GM23338 (cell line): Measurements from ENCODE around the gene MCRIP1. TPM values are rescaled to one million over a fixed set of nuclear protein-coding genes. Genes with fewer than 3 reads are reported as not detected.
A peak's percentile ranks its signal among the peaks of the same experiment; 100 is the strongest.

Source experiments
- ATAC-seq: fragments of 200-7000 bp; cut with Tn5 transposase; 3 replicates; pipeline ENCODE4 v1.9.1; 2020
- DNase-seq: peaks from one replicate; pipeline ENCODE4 v3.0.0-alpha.2; 2015; ENCODE audit warnings: low spot score
- H2AFZ ChIP-seq: fragments of 200-600 bp; sonication (generic); 2 replicates; pipeline ENCODE4 v1.8.0; 2016; ENCODE audit warnings: antibody characterized with exemption, mild to moderate bottlenecking, moderate library complexity
- H3F3A ChIP-seq: fragments of 200-600 bp; sonication (generic); replicated peaks from 2 replicates; pipeline ENCODE4 v1.8.0; 2017; ENCODE audit warnings: antibody characterized with exemption, mixed run types, low read depth
- H3K27ac ChIP-seq: fragments of 200-600 bp; sonication (generic); 2 replicates; pipeline ENCODE4 v1.6.1; 2016; ENCODE audit warnings: low read depth
- H3K27me3 ChIP-seq: fragments of 200-600 bp; sonication (generic); 2 replicates; pipeline ENCODE4 v1.8.0; 2016; ENCODE audit warnings: mild to moderate bottlenecking, mixed run types, moderate library complexity; ENCODE audit not compliant: insufficient read depth
- H3K36me3 ChIP-seq: fragments of 200-600 bp; sonication (generic); 2 replicates; pipeline ENCODE4 v1.8.0; 2016; ENCODE audit warnings: mild to moderate bottlenecking; ENCODE audit not compliant: insufficient read depth
- H3K4me1 ChIP-seq: fragments of 200-600 bp; sonication (generic); 2 replicates; pipeline ENCODE4 v1.8.0; 2016; ENCODE audit warnings: mild to moderate bottlenecking, moderate library complexity; ENCODE audit not compliant: insufficient read depth
- H3K4me2 ChIP-seq: fragments of 200-600 bp; sonication (generic); 2 replicates; pipeline ENCODE4 v1.7.1; 2017; ENCODE audit warnings: mixed run types
- H3K4me3 ChIP-seq: fragments of 200-600 bp; sonication (generic); 2 replicates; pipeline ENCODE4 v1.6.1; 2016; ENCODE audit warnings: mixed run types
- H3K79me2 ChIP-seq: fragments of 200-600 bp; sonication (generic); replicated peaks from 2 replicates; pipeline ENCODE4 v1.8.0; 2017; ENCODE audit warnings: mild to moderate bottlenecking; ENCODE audit not compliant: insufficient read depth
- H3K9me2 ChIP-seq: fragments of 200-600 bp; sonication (generic); 2 replicates; pipeline ENCODE4 v1.8.0; 2017; ENCODE audit not compliant: insufficient read depth
- H4K20me1 ChIP-seq: fragments of 200-600 bp; sonication (generic); replicated peaks from 2 replicates; pipeline ENCODE4 v1.8.0; 2017; ENCODE audit warnings: mild to moderate bottlenecking; ENCODE audit not compliant: insufficient read depth
- H3K27ac Mint-ChIP-seq: 2 replicates; pipeline ENCODE4 v1.8.0; 2020; ENCODE audit warnings: inconsistent platforms, mild to moderate bottlenecking, moderate library complexity, mixed read lengths
- H3K27me3 Mint-ChIP-seq: 3 replicates; pipeline ENCODE4 v1.8.0; 2022; ENCODE audit warnings: low read depth, mild to moderate bottlenecking, moderate library complexity, mixed read lengths, inconsistent platforms; ENCODE audit not compliant: insufficient read depth, poor library complexity
- H3K36me3 Mint-ChIP-seq: 3 replicates; pipeline ENCODE4 v1.8.0; 2021; ENCODE audit warnings: low read depth, mild to moderate bottlenecking, inconsistent platforms, moderate library complexity, mixed read lengths
- H3K4me1 Mint-ChIP-seq: 3 replicates; pipeline ENCODE4 v1.8.0; 2020; ENCODE audit warnings: mild to moderate bottlenecking, inconsistent platforms, mixed read lengths
- H3K4me3 Mint-ChIP-seq: 3 replicates; pipeline ENCODE4 v1.8.0; 2021; ENCODE audit warnings: moderate library complexity, mild to moderate bottlenecking, inconsistent platforms, mixed read lengths
- H3K9me3 Mint-ChIP-seq: 3 replicates; pipeline ENCODE4 v1.8.0; 2020; ENCODE audit warnings: moderate library complexity, mild to moderate bottlenecking, inconsistent platforms, mixed read lengths
- CTCF ChIP-seq, 2 experiments: fragments of 200-600 bp in 1 of 2; sonication (generic) in 1 of 2; conservative IDR thresholded peaks; 2 replicates each; pipeline versions ENCODE4 v1.5.1 to v1.6.1; 2016 to 2017; ENCODE audit warnings: antibody characterized with exemption in 2 of 2, low read depth in 2 of 2, mild to moderate bottlenecking in 2 of 2, moderate library complexity in 1 of 2
- EZH2 ChIP-seq: fragments of 200-600 bp; sonication (generic); IDR thresholded peaks from one replicate; pipeline ENCODE4 v1.8.0; 2017; ENCODE audit warnings: antibody characterized with exemption, mild to moderate bottlenecking, low read depth; ENCODE audit not compliant: unreplicated experiment
- EZH2phosphoT487 ChIP-seq: fragments of 200-600 bp; sonication (generic); IDR thresholded peaks from one replicate; pipeline ENCODE4 v1.8.1; 2018; ENCODE audit warnings: antibody characterized with exemption; ENCODE audit not compliant: unreplicated experiment
- JUNB ChIP-seq: IDR thresholded peaks from one replicate; pipeline ENCODE4 v1.6.1; 2016; ENCODE audit warnings: antibody characterized with exemption; ENCODE audit not compliant: unreplicated experiment
- NANOG ChIP-seq: IDR thresholded peaks from 2 replicates; pipeline ENCODE4 v1.6.1; 2016; ENCODE audit warnings: antibody characterized with exemption, borderline replicate concordance
- POLR2AphosphoS5 ChIP-seq: IDR thresholded peaks from 2 replicates; pipeline ENCODE4 v1.6.1; 2016; ENCODE audit warnings: antibody characterized with exemption, low read depth
- ZNF114 ChIP-seq: fragments of 250-450 bp; sonication (Bioruptor Pico); IDR thresholded peaks from 2 replicates; pipeline ENCODE4 v1.5.0; 2020; ENCODE audit warnings: mild to moderate bottlenecking, moderate library complexity
- ZNF462 ChIP-seq: fragments of 250-450 bp; sonication (Bioruptor Pico); IDR thresholded peaks from 2 replicates; pipeline ENCODE4 v1.5.0; 2020; ENCODE audit warnings: mild to moderate bottlenecking, moderate library complexity
- polyA plus RNA-seq: library from polyadenylated mRNA; unstranded; fragments of >200 nt; fragmentation: Nextera tagmentation; extraction: Ambion mirVana; gene quantifications from 2 replicates; pipeline ENCODE4 v1.2.1, GENCODE V29; 2016
- total RNA-seq: library from RNA; depleted of rRNA; stranded (reverse); fragments of >200 nt; shearing (Covaris generic); gene quantifications from 2 replicates; pipeline ENCODE4 v1.2.3, GENCODE V29; 2014

The MCRIP1 gene
- total and polyA plus RNA-seq, 2 experiments from 2014 or later, result 85.2 to 101 TPM

GRCh38 chr17:81859906-81860755 lies 27.0 kb upstream of the MCRIP1 start, which contains the start of gene P4HB:
Gene P4HB (minus strand): TSS chr17:81860535. CDS start chr17:81860471, 64 bp downstream.
- Histone ChIP-seq H3K4me1 (peaks cover 13% of the 10 kb centered on the region), H3K4me2 (peak within 1 kb of the TSS; percentile 97), H2AFZ (no peak within 1 kb of the TSS), H3K9me2 (no peaks in the 10 kb centered on the region), H3K27ac (peak within 1 kb of the TSS; percentile 86), H3K27me3 (no peaks in the 10 kb centered on the region), H3K79me2 (peaks cover 72% of the 10 kb centered on the region), H4K20me1 (peaks cover 35% of the 10 kb centered on the region), H3F3A (peaks cover 45% of the 10 kb centered on the region), H3K4me3 (peak within 1 kb of the TSS; percentile 94), H3K36me3 (peaks cover 5% of the 10 kb centered on the region; the same call in 1 of the 2 replicates)
- peak within 1 kb of the TSS; percentile 98 for H3K27ac Mint-ChIP-seq
- H3K9me3 Mint-ChIP-seq, result peaks cover 2% of the 10 kb centered on the region; the same call in 1 of the 3 replicates
- peaks cover 14% of the 10 kb centered on the region for H3K4me1 Mint-ChIP-seq
- peaks cover 57% of the 10 kb centered on the region for H3K36me3 Mint-ChIP-seq
- ATAC-seq, result no peak; the same call in 2 of the 3 replicates
- TF ChIP-seq POLR2AphosphoS5, result peak; percentile 83
- TF ChIP-seq EZH2, result no peak
- DNase-seq, result no peak
- peaks cover 24% of the 10 kb centered on the region for H3K27me3 Mint-ChIP-seq
- H3K4me3 Mint-ChIP-seq, result peak within 1 kb of the TSS; percentile 95

- no peak for ATAC-seq
- peaks cover 62% of the 10 kb centered on the region for H3K36me3 Mint-ChIP-seq
- H4K20me1 ChIP-seq, result peaks cover 34% of the 10 kb centered on the region
- no peak for TF ChIP-seq EZH2phosphoT487
- TF ChIP-seq JUNB, result no peak
- TF ChIP-seq EZH2, result no peak
- no peak for TF ChIP-seq CTCF (conservative IDR thresholded peaks at IDR 0.05; ENCODE audit: low read depth in 2 of 2)
- TF ChIP-seq ZNF114 (CRISPR knock-in tag), result no peak
- no peak for TF ChIP-seq ZNF462 (CRISPR knock-in tag)
- no peak for TF ChIP-seq NANOG
Measured at GRCh38 chr17:81858967-81859905, 26.1 kb upstream of the MCRIP1 start.

More at GRCh38 chr17:81858967-81859905, 26.1 kb upstream of the MCRIP1 start:
- H3K79me2 ChIP-seq, result peaks cover 67% of the 10 kb centered on the region
- no peak for DNase-seq
- H3K27me3 ChIP-seq, result no peaks in the 10 kb centered on the region
- no peak overlapping the region for H2AFZ ChIP-seq
- no peaks in the 10 kb centered on the region for H3K9me2 ChIP-seq
- Mint-ChIP-seq H3K27me3 (peaks cover 21% of the 10 kb centered on the region), H3K9me3 (peaks cover 2% of the 10 kb centered on the region; the same call in 2 of the 3 replicates), H3K4me3 (peak overlapping the region; percentile 88), H3K4me1 (peaks cover 14% of the 10 kb centered on the region), H3K27ac (peak overlapping the region; percentile 51)
- peaks cover 1% of the 10 kb centered on the region for H3K36me3 ChIP-seq
- H3K27ac ChIP-seq, result peak overlapping the region; percentile 86
- H3K4me1 ChIP-seq, result peaks cover 13% of the 10 kb centered on the region
- peaks cover 41% of the 10 kb centered on the region for H3F3A ChIP-seq
- peak overlapping the region; percentile 97 for H3K4me2 ChIP-seq
- peak overlapping the region; percentile 88 for H3K4me3 ChIP-seq
